GM12892 (cell line): ENCODE measurements around the gene CT47C1. TPM values are rescaled to one million over a fixed set of nuclear protein-coding genes. Genes with fewer than 3 reads are reported as not detected.
"Not testable (repeated sequence)": the region's sequence is repeated elsewhere in the genome, so short reads cannot be mapped to it uniquely, and the experiment has no call there.

Experiments used
- DNase-seq: peaks from one replicate; pipeline ENCODE4 v3.0.0; 2011; ENCODE audit not compliant: insufficient read length
- FAIRE-seq: peaks from 2 replicates; lab custom pipeline; 2011; peaks lifted over from hg19 to GRCh38; lab: Jason Lieb, UNC
- POLR2A ChIP-seq: IDR thresholded peaks from 2 replicates; pipeline ENCODE4 v1.6.1; 2011; ENCODE audit warnings: low read depth, low read length, control low read depth
- POLR2AphosphoS5 ChIP-seq: IDR thresholded peaks from 2 replicates; pipeline ENCODE4 v1.6.1; 2011; ENCODE audit warnings: low read depth, low read length, control low read depth
- TAF1 ChIP-seq: IDR thresholded peaks from 2 replicates; pipeline ENCODE4 v1.6.1; 2011; ENCODE audit warnings: low read depth, mild to moderate bottlenecking, control low read depth, low read length, borderline replicate concordance
- polyA plus RNA-seq: library from polyadenylated mRNA; unstranded; fragments of >200 nt; gene quantifications from one replicate; pipeline ENCODE4 v1.2.1, GENCODE V29; 2012; ENCODE audit warnings: missing spikeins, inconsistent platforms; ENCODE audit not compliant: missing spikeins

The CT47C1 gene
- polyA plus RNA-seq, result not detected

GRCh38 chrX:119072744-119073143, at the start of gene CT47C1:
Gene CT47C1, plus strand, starts transcription at chrX:119072993. Its CDS starts 233 bp downstream, at chrX:119073226.
- TF ChIP-seq POLR2A (no peak), POLR2AphosphoS5 (no peak), TAF1 (no peak)
- FAIRE-seq (no peak), DNase-seq (no peak)

GRCh38 chrX:119025900-119026299, 46.9 kb upstream of the CT47C1 start:
- TF ChIP-seq TAF1, result no peak
- FAIRE-seq (no peak), DNase-seq (no peak)

- DNase-seq, FAIRE-seq: not testable (repeated sequence)
Observed at GRCh38 chrX:119026344-119026743, 46.4 kb upstream of the CT47C1 start.

- FAIRE-seq, DNase-seq: not testable (repeated sequence)
Observed at GRCh38 chrX:119027960-119028732, 44.6 kb upstream of the CT47C1 start.

GRCh38 chrX:119028733-119029330, 44.0 kb upstream of the CT47C1 start:
- FAIRE-seq (no peak), DNase-seq (no peak)
- no peak for TF ChIP-seq POLR2AphosphoS5

- FAIRE-seq, result not testable (repeated sequence)
Observed at GRCh38 chrX:119029656-119030055, 43.1 kb upstream of the CT47C1 start.

GRCh38 chrX:119030990-119031389, 41.8 kb upstream of the CT47C1 start:
- DNase-seq (no peak), FAIRE-seq (no peak)
- TF ChIP-seq POLR2AphosphoS5 (no peak), POLR2A (no peak), TAF1 (no peak)

More at GRCh38 chrX:119029656-119030055, 43.1 kb upstream of the CT47C1 start:
- not testable (repeated sequence) for DNase-seq

- TF ChIP-seq POLR2A (no peak), POLR2AphosphoS5 (no peak), TAF1 (no peak)
- DNase-seq (no peak), FAIRE-seq (no peak)
Observed at GRCh38 chrX:119036107-119037029, 36.4 kb upstream of the CT47C1 start.

GRCh38 chrX:119040432-119040831, 32.4 kb upstream of the CT47C1 start:
- FAIRE-seq, result no peak
- DNase-seq, result no peak
- no peak for TF ChIP-seq TAF1
- TF ChIP-seq POLR2A, result no peak
- TF ChIP-seq POLR2AphosphoS5, result no peak

GRCh38 chrX:119041175-119041574, 31.6 kb upstream of the CT47C1 start:
- TF ChIP-seq TAF1 (no peak), POLR2AphosphoS5 (no peak), POLR2A (no peak)
- no peak for FAIRE-seq
- no peak for DNase-seq

GRCh38 chrX:119042040-119042439, 30.8 kb upstream of the CT47C1 start:
- no peak for DNase-seq
- TF ChIP-seq POLR2A (no peak), TAF1 (no peak), POLR2AphosphoS5 (no peak)
- no peak for FAIRE-seq

GRCh38 chrX:119042996-119043395, 29.8 kb upstream of the CT47C1 start:
- TF ChIP-seq POLR2A (no peak), TAF1 (no peak), POLR2AphosphoS5 (no peak)
- DNase-seq (no peak), FAIRE-seq (no peak)
